Vagina (tissue), 2 donors: Measurements from ENCODE around the gene TMEM169.

Experiments
- CTCF ChIP-seq, 3 experiments: fragments of 450-650 bp in 2 of 3; fragments of 200-600 bp in 1 of 3; sonication (generic) in 1 of 3; IDR thresholded peaks; one replicate each; pipeline ENCODE4 v1.5.1; 2017 to 2019; ENCODE audit warnings: antibody characterized with exemption in 3 of 3, mild to moderate bottlenecking in 2 of 3, moderate library complexity in 2 of 3
- POLR2A ChIP-seq, 2 donors: fragments of 450-650 bp; IDR thresholded peaks; one replicate each; pipeline ENCODE4 v1.6.1; 2017; ENCODE audit warnings: antibody characterized with exemption in 2 of 2, mild to moderate bottlenecking in 2 of 2, moderate library complexity in 2 of 2
- POLR2AphosphoS5 ChIP-seq, 2 donors: sonication (generic); formaldehyde crosslinking; IDR thresholded peaks; one replicate each; pipeline ENCODE4 v1.9.0; 2017; ENCODE audit warnings: antibody characterized with exemption in 2 of 2, mild to moderate bottlenecking in 2 of 2, low read depth in 1 of 2; ENCODE audit not compliant: insufficient read depth in 1 of 2

- TF ChIP-seq CTCF (IDR thresholded peaks at IDR 0.05): no peak
- TF ChIP-seq POLR2A (IDR thresholded peaks at IDR 0.05): no peak
- no peak for TF ChIP-seq POLR2AphosphoS5 (IDR thresholded peaks at IDR 0.05; ENCODE audit: insufficient read depth in 1 of 2, low read depth in 1 of 2)
Measured at GRCh38 chr2:216071111-216071851, 10.4 kb upstream of the TMEM169 start.
